SU-DHL-6 (cell line): ENCODE measurements around the gene AFAP1.

Experiments used
- CTCF ChIP-seq: fragments of 200-600 bp; sonication (generic); IDR thresholded peaks from one replicate; pipeline ENCODE4 v1.5.1; 2017; ENCODE audit warnings: antibody characterized with exemption, mild to moderate bottlenecking, low read length, moderate library complexity; ENCODE audit not compliant: insufficient read depth, poor library complexity, severe bottlenecking
- EZH2phosphoT487 ChIP-seq: fragments of 200-600 bp; sonication (generic), shearing (Covaris generic); conservative IDR thresholded peaks from 2 replicates; pipeline ENCODE4 v1.6.1; 2018; ENCODE audit warnings: mild to moderate bottlenecking, antibody characterized with exemption, low read length, moderate library complexity, mixed read lengths

GRCh38 chr4:7903791-7904516, 35.7 kb downstream of the AFAP1 start:
- TF ChIP-seq CTCF (no peak), EZH2phosphoT487 (no peak)
